H1 (cell line): ENCODE measurements around the gene FOXN3. TPM values are rescaled to one million over a fixed set of nuclear protein-coding genes. Genes with fewer than 3 reads are reported as not detected.

Experiments used
- CTCF ChIA-PET: fragments of 300-600 bp; sonication (Branson Sonifier 250); formaldehyde crosslinking; loops from one replicate; lab custom pipeline; 2021; ENCODE audit not compliant: partially characterized antibody; lab: Charles Lee
- POLR2A ChIA-PET: fragments of 300-600 bp; sonication (Branson Sonifier 250); formaldehyde crosslinking; loops from one replicate; lab custom pipeline; 2021; ENCODE audit warnings: inconsistent platforms; ENCODE audit not compliant: partially characterized antibody; lab: Charles Lee
- DNase-seq, 2 experiments: peaks; one replicate each; pipeline versions ENCODE4 v3.0.0 to v3.0.0-alpha.2; 2010 to 2022; ENCODE audit warnings: low spot score in 2 of 2, low read depth in 1 of 2, mixed read lengths in 1 of 2
- FAIRE-seq: peaks from 2 replicates; lab custom pipeline; 2011; peaks lifted over from hg19 to GRCh38; lab: Jason Lieb, UNC
- H2AFZ ChIP-seq: 2 replicates; pipeline ENCODE4 v1.8.1; 2012; ENCODE audit warnings: low read length, inconsistent platforms
- H2AK5ac ChIP-seq: 2 replicates; pipeline ENCODE4 v1.6.1; 2013; ENCODE audit warnings: low read depth, low read length
- H2BK120ac ChIP-seq: replicated peaks from 2 replicates; pipeline ENCODE3; 2013; ENCODE audit warnings: low read depth, low read length, inconsistent platforms
- H2BK12ac ChIP-seq: 2 replicates; pipeline ENCODE4 v1.6.1; 2013; ENCODE audit warnings: low read depth, low read length
- H2BK15ac ChIP-seq: 2 replicates; pipeline ENCODE4 v1.6.1; 2013; ENCODE audit warnings: low read length
- H2BK20ac ChIP-seq: 2 replicates; pipeline ENCODE4 v1.6.1; 2013; ENCODE audit warnings: low read length
- H2BK5ac ChIP-seq: 2 replicates; pipeline ENCODE4 v1.6.1; 2013; ENCODE audit warnings: low read depth, low read length
- H3K14ac ChIP-seq: 2 replicates; pipeline ENCODE4 v1.6.1; 2013; ENCODE audit warnings: inconsistent platforms; ENCODE audit not compliant: insufficient read length
- H3K18ac ChIP-seq: 2 replicates; pipeline ENCODE4 v1.6.1; 2013; ENCODE audit warnings: low read length; ENCODE audit errors: extremely low read depth
- H3K23ac ChIP-seq: 2 replicates; pipeline ENCODE4 v1.6.1; 2013; ENCODE audit warnings: inconsistent platforms; ENCODE audit not compliant: insufficient read length
- H3K23me2 ChIP-seq: 2 replicates; pipeline ENCODE4 v1.6.1; 2013; ENCODE audit warnings: low read depth, low read length
- H3K27ac ChIP-seq: 2 replicates; pipeline ENCODE4 v1.6.1; 2011; ENCODE audit warnings: low read depth, low read length, inconsistent platforms
- H3K27me3 ChIP-seq, 4 experiments: replicated peaks in 1 of 4; 1 replicate in 1 of 4; 2 replicates in 3 of 4; pipeline versions ENCODE4 v1.6.1 to v1.8.1; 2011 to 2013; ENCODE audit warnings: low read length in 3 of 4, mild to moderate bottlenecking in 3 of 4, inconsistent platforms in 2 of 4, mixed read lengths in 2 of 4, moderate library complexity in 1 of 4; ENCODE audit not compliant: control insufficient read depth in 3 of 4, insufficient read depth in 3 of 4; ENCODE audit errors: extremely low read depth in 1 of 4
- H3K36me3 ChIP-seq, 4 experiments: 2 replicates each; pipeline versions ENCODE4 v1.6.1 to v1.8.1; 2011 to 2013; ENCODE audit warnings: mild to moderate bottlenecking in 4 of 4, low read length in 3 of 4, moderate library complexity in 2 of 4, control low read depth in 1 of 4, inconsistent platforms in 1 of 4; ENCODE audit not compliant: insufficient read depth in 4 of 4, control insufficient read depth in 2 of 4
- H3K4ac ChIP-seq: replicated peaks from 2 replicates; pipeline ENCODE3; 2013; ENCODE audit warnings: low read length, low read depth, mixed read lengths, inconsistent platforms; ENCODE audit not compliant: insufficient read length
- H3K4me1 ChIP-seq, 4 experiments: replicated peaks in 1 of 4; 1 replicate in 1 of 4; 2 replicates in 3 of 4; pipeline versions ENCODE4 v1.6.1 to v1.8.1; 2011 to 2013; ENCODE audit warnings: low read length in 3 of 4, inconsistent platforms in 2 of 4, mixed read lengths in 1 of 4; ENCODE audit not compliant: insufficient read depth in 4 of 4, control insufficient read depth in 3 of 4
- H3K4me2 ChIP-seq, 2 experiments: 2 replicates each; pipeline versions ENCODE4 v1.6.1 to v1.8.1; 2011 to 2013; ENCODE audit warnings: low read depth in 2 of 2, low read length in 2 of 2, control low read depth in 1 of 2, inconsistent platforms in 1 of 2, mild to moderate bottlenecking in 1 of 2; ENCODE audit not compliant: insufficient read depth in 1 of 2
- H3K4me3 ChIP-seq, 4 experiments: fragments of 200-600, 300-600 bp in 1 of 4; sonication (generic), shearing (Covaris generic), sonication (Bioruptor Twin) in 1 of 4; 2 replicates each; pipeline versions ENCODE4 v1.5.1 to v1.8.1; 2011 to 2016; ENCODE audit warnings: low read length in 4 of 4, low read depth in 3 of 4, control low read depth in 2 of 4, inconsistent platforms in 2 of 4, mild to moderate bottlenecking in 2 of 4, mixed read lengths in 1 of 4, moderate library complexity in 1 of 4; ENCODE audit not compliant: insufficient read depth in 2 of 4; ENCODE audit errors: extremely low read depth in 1 of 4
- H3K56ac ChIP-seq: replicated peaks from 2 replicates; pipeline ENCODE3; 2013; ENCODE audit warnings: low read depth, mild to moderate bottlenecking, mixed read lengths, low read length, inconsistent platforms; ENCODE audit not compliant: insufficient read length
- H3K79me1 ChIP-seq: 2 replicates; pipeline ENCODE4 v1.6.1; 2013; ENCODE audit warnings: low read depth, low read length, control low read depth
- H3K79me2 ChIP-seq, 2 experiments: 2 replicates each; pipeline versions ENCODE4 v1.6.1 to v1.8.1; 2012 to 2013; ENCODE audit warnings: low read length in 2 of 2, mild to moderate bottlenecking in 2 of 2, inconsistent platforms in 1 of 2; ENCODE audit not compliant: insufficient read depth in 2 of 2, control insufficient read depth in 1 of 2
- H3K9ac ChIP-seq, 4 experiments: replicated peaks in 1 of 4; 1 replicate in 1 of 4; 2 replicates in 3 of 4; pipeline versions ENCODE4 v1.6.1 to v1.8.1; 2011 to 2013; ENCODE audit warnings: low read depth in 3 of 4, low read length in 3 of 4, control low read depth in 2 of 4, mild to moderate bottlenecking in 2 of 4, moderate library complexity in 2 of 4, inconsistent platforms in 1 of 4; ENCODE audit errors: extremely low read depth in 1 of 4
- H3K9me3 ChIP-seq, 2 experiments: 2 replicates each; pipeline versions ENCODE4 v1.6.1 to v1.8.1; 2012 to 2013; ENCODE audit warnings: mild to moderate bottlenecking in 2 of 2, moderate library complexity in 2 of 2, control low read depth in 1 of 2, inconsistent platforms in 1 of 2, low read depth in 1 of 2, low read length in 1 of 2, mixed read lengths in 1 of 2; ENCODE audit not compliant: insufficient read depth in 2 of 2
- H4K20me1 ChIP-seq, 2 experiments: replicated peaks in 1 of 2; 2 replicates each; pipeline versions ENCODE3 to v1.8.1; 2011 to 2013; ENCODE audit warnings: inconsistent platforms in 2 of 2, low read length in 2 of 2, mild to moderate bottlenecking in 1 of 2; ENCODE audit not compliant: insufficient read depth in 2 of 2, control insufficient read depth in 1 of 2
- H4K5ac ChIP-seq: 2 replicates; pipeline ENCODE4 v1.6.1; 2013; ENCODE audit warnings: low read length, low read depth, mixed read lengths, inconsistent platforms; ENCODE audit not compliant: insufficient read length
- H4K8ac ChIP-seq: 2 replicates; pipeline ENCODE4 v1.8.0; 2013; ENCODE audit warnings: mild to moderate bottlenecking, moderate library complexity, low read length, inconsistent platforms; ENCODE audit not compliant: insufficient read depth; ENCODE audit errors: extremely low read depth
- H4K91ac ChIP-seq: replicated peaks from 2 replicates; pipeline ENCODE3; 2013; ENCODE audit warnings: low read length, mixed read lengths, inconsistent platforms; ENCODE audit not compliant: insufficient read length
- BACH1 ChIP-seq: IDR thresholded peaks from 2 replicates; pipeline ENCODE4 v1.6.1; 2012; ENCODE audit warnings: low read length, improper control_type of control experiment
- CHD1 ChIP-seq: IDR thresholded peaks from 2 replicates; pipeline ENCODE4 v1.6.1; 2012; ENCODE audit warnings: low read depth, low read length, improper control_type of control experiment
- NRF1 ChIP-seq: IDR thresholded peaks from 2 replicates; pipeline ENCODE4 v1.6.1; 2011; ENCODE audit warnings: mild to moderate bottlenecking, low read depth, low read length, improper control_type of control experiment
- RAD21 ChIP-seq, 2 experiments: IDR thresholded peaks in 1 of 2; conservative IDR thresholded peaks in 1 of 2; 2 replicates each; pipeline ENCODE4 v1.6.1; 2011; ENCODE audit warnings: low read depth in 2 of 2, low read length in 2 of 2, improper control_type of control experiment in 1 of 2, inconsistent platforms in 1 of 2, mild to moderate bottlenecking in 1 of 2, moderate library complexity in 1 of 2
- SUZ12 ChIP-seq: fragments of 200-600 bp; sonication (generic); IDR thresholded peaks from 2 replicates; pipeline ENCODE4 v1.6.1; 2012; ENCODE audit warnings: mild to moderate bottlenecking, inconsistent platforms, low read length, moderate library complexity, mixed read lengths
- WGBS, 2 experiments: shearing (Covaris generic) in 1 of 2; methylation state at CpG; one replicate each; pipeline versions ENCODE4 v1.1.6 to v1.1.7; 2013 to 2015; ENCODE audit warnings: low lambda C conversion rate in 2 of 2, mixed read lengths in 2 of 2, inconsistent platforms in 1 of 2, low coverage in 1 of 2, missing lambda C conversion rate in 1 of 2; ENCODE audit not compliant: insufficient replicate concordance in 2 of 2, insufficient coverage in 1 of 2, insufficient read length in 1 of 2; ENCODE audit errors: extremely low coverage in 1 of 2, missing lambda C conversion rate in 1 of 2; 5-methylcytosine and 5-hydroxymethylcytosine counted together
- polyA plus RNA-seq, 7 experiments: library from polyadenylated mRNA; depleted of rRNA in 3 of 7; stranded (reverse) in 5 of 7; unstranded in 2 of 7; fragments of >200 nt in 5 of 7; fragments of 200-250 nt in 2 of 7; gene quantifications; 1 replicate in 5 of 7; 2 replicates in 1 of 7; 4 replicates in 1 of 7; pipeline versions ENCODE4 v1.2.1 to v1.2.3, GENCODE V29; 2011 to 2013; ENCODE audit warnings: missing spikeins in 2 of 7, mixed read lengths in 2 of 7
- total RNA-seq: library from RNA; stranded (reverse); fragmentation: NEBNext Ultra II Directional; extraction: Animal tissue kit (Norgen Biotek cat#: 25700); gene quantifications from 2 replicates; pipeline ENCODE4 v1.2.1, GENCODE V29; 2021

The FOXN3 gene
- total and polyA plus RNA-seq, 2 of the 8 experiments (the other 6 are each of a cell fraction or from before 2014, with no cell fraction given) = 52.6 to 178 TPM

GRCh38 chr14:89370781-89371180 is 46.3 kb downstream of the FOXN3 start:
- Histone ChIP-seq H3K79me1 (peaks cover 8% of the 10 kb centered on the region; the same call in 1 of the 2 replicates), H3K18ac (no peak overlapping the region), H2BK15ac (no peak overlapping the region), H3K4me3 (no peak overlapping the region), H2BK5ac (no peak overlapping the region), H2BK20ac (no peak overlapping the region), H3K4ac (no peak overlapping the region), H3K4me2 (no peak overlapping the region), H2BK120ac (no peak overlapping the region), H4K5ac (no peak overlapping the region), H4K91ac (no peak overlapping the region), H2AFZ (no peak overlapping the region), H3K4me1 (peaks cover 0 to 22% (median 14%) of the 10 kb centered on the region in 4 experiments; a peak in 6 of 7 replicates), H3K23me2 (no peaks in the 10 kb centered on the region), H3K14ac (no peak overlapping the region), H3K9ac (no peak overlapping the region), H3K36me3 (no peaks in the 10 kb centered on the region; a peak in 1 of 8 replicates), H4K20me1 (peaks cover 7 to 8% of the 10 kb centered on the region in 2 experiments), H3K9me3 (no peaks in the 10 kb centered on the region), H2AK5ac (no peak overlapping the region), H3K27me3 (no peaks in the 10 kb centered on the region), H3K56ac (no peak overlapping the region), H2BK12ac (no peak overlapping the region), H3K27ac (no peak overlapping the region), H4K8ac (no peak overlapping the region), H3K23ac (no peak overlapping the region), H3K79me2 (peaks cover 18 to 99% of the 10 kb centered on the region in 2 experiments)
- WGBS, 2 experiments = 88% methylated on average over 7 of the region's 7 CpGs; no CpG with 5 or more reads in 1 of the 2 experiments
- CTCF ChIA-PET = interaction anchor here (0.9 to 1.1 kb wide), 2 partner anchors 20 to 281 kb away, joined by 3 read pairs; no protein-coding TSS in a partner anchor
- POLR2A ChIA-PET = no interaction called here
- FAIRE-seq (no peak), DNase-seq (no peak)
- TF ChIP-seq RAD21 (IDR thresholded peaks at IDR 0.05 in 1 of 2, conservative IDR thresholded peaks at IDR 0.05 in 1 of 2; ENCODE audit: low read depth in 2 of 2, low read length in 2 of 2) (no peak), CHD1 (no peak), SUZ12 (no peak), NRF1 (no peak), BACH1 (no peak)
